Thyroid gland (tissue), 4 donors: ENCODE results near the gene SIRT7.

ENCODE experiments used
- POLR2A ChIP-seq, 2 donors: fragments of 450-650 bp; IDR thresholded peaks; one replicate each; pipeline ENCODE4 v1.6.1; 2017; ENCODE audit warnings: antibody characterized with exemption in 2 of 2, mild to moderate bottlenecking in 2 of 2, moderate library complexity in 1 of 2
- TF ChIP-seq, protein P1 (sequence below), 6 experiments: fragments of 200-600 bp in 3 of 6; fragments of 450-650 bp in 3 of 6; sonication (generic) in 3 of 6; IDR thresholded peaks; one replicate each; pipeline ENCODE4 v1.5.1; 2016 to 2019; ENCODE audit warnings: antibody characterized with exemption in 6 of 6, mild to moderate bottlenecking in 2 of 6, inconsistent platforms in 1 of 6, moderate library complexity in 1 of 6

DNA sequence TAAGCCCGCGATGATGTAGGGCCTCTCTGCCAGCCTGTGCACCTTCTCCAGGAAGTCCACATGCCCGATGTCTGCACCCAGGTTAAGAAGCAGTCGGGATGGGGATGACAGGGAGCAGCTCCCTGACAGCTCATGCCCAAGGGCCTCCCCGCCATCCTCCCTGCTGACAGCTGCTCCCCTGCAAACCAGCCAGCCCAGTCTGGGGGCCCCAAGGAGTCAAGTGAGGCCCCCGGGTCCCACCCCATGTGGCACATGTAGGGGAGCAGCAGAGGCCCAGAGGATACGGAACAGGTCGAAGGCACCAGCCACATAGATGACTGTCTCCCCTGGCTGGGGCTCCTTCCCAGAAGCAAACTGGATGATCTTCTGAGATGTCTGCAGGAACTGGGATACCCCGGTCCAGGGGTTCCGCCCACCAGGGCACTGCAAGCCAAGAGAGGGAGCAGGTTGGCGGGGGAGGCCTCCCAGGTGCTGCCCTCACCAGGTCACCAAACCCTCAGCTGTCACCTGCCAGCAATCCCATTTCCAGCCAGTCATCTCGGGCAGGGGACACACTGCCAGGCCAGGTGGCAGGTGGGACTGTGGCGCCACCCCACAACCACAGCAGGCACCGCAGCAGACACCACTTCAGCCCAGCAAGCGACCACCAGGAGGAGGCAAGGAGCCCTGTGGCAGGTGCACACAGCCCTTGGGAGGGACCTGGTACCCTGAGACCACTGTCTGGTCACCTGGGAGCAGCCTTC, 11.3 kb downstream of the SIRT7 start:
- TF ChIP-seq, protein P1, sequence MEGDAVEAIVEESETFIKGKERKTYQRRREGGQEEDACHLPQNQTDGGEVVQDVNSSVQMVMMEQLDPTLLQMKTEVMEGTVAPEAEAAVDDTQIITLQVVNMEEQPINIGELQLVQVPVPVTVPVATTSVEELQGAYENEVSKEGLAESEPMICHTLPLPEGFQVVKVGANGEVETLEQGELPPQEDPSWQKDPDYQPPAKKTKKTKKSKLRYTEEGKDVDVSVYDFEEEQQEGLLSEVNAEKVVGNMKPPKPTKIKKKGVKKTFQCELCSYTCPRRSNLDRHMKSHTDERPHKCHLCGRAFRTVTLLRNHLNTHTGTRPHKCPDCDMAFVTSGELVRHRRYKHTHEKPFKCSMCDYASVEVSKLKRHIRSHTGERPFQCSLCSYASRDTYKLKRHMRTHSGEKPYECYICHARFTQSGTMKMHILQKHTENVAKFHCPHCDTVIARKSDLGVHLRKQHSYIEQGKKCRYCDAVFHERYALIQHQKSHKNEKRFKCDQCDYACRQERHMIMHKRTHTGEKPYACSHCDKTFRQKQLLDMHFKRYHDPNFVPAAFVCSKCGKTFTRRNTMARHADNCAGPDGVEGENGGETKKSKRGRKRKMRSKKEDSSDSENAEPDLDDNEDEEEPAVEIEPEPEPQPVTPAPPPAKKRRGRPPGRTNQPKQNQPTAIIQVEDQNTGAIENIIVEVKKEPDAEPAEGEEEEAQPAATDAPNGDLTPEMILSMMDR (IDR thresholded peaks at IDR 0.05), result no peak
- TF ChIP-seq POLR2A (IDR thresholded peaks at IDR 0.05), result no peak
